OCI-LY7 (cell line): ENCODE measurements around the gene GFI1. TPM values are rescaled to one million over a fixed set of nuclear protein-coding genes. Genes with fewer than 3 reads are reported as not detected.
A peak's percentile ranks its signal among the peaks of the same experiment; 100 is the strongest.

ENCODE experiments used
- BruUV-seq: library from RNA; stranded (reverse); fragments of 400-500 nt; replicated peaks from 2 replicates; lab custom pipeline; 2021; lab: Mats Ljungman, UMichigan
- CTCF ChIA-PET: fragments of 300-600 bp; sonication (Branson Sonifier 250); formaldehyde crosslinking; loops from one replicate; lab custom pipeline; 2022; ENCODE audit warnings: antibody characterized with exemption; ENCODE audit not compliant: unreplicated experiment; lab: Charles Lee
- POLR2A ChIA-PET: fragments of 300-600 bp; sonication (Branson Sonifier 250); formaldehyde crosslinking; loops from one replicate; lab custom pipeline; 2022; ENCODE audit warnings: antibody characterized with exemption; lab: Charles Lee
- DNase-seq: peaks from one replicate; pipeline ENCODE4 v3.0.0-alpha.2; 2015; ENCODE audit warnings: low spot score
- H2AFZ ChIP-seq: fragments of 200-600 bp; sonication (generic), shearing (Covaris generic); 2 replicates; pipeline ENCODE4 v1.6.1; 2014; ENCODE audit warnings: mild to moderate bottlenecking, antibody characterized with exemption, low read length, moderate library complexity
- H3K27ac ChIP-seq: fragments of 200-600 bp; sonication (generic); 2 replicates; pipeline ENCODE4 v1.5.1; 2014; ENCODE audit warnings: mixed run types, low read depth, mild to moderate bottlenecking, moderate library complexity, low read length, inconsistent platforms; ENCODE audit not compliant: poor library complexity, severe bottlenecking
- H3K36me3 ChIP-seq: fragments of 200-600 bp; sonication (generic); 2 replicates; pipeline ENCODE4 v1.6.1; 2014; ENCODE audit warnings: mild to moderate bottlenecking, antibody characterized with exemption, low read length, moderate library complexity, mixed read lengths; ENCODE audit not compliant: insufficient read depth
- H3K4me1 ChIP-seq: fragments of 200-600 bp; sonication (generic); 2 replicates; pipeline ENCODE4 v1.5.1; 2014; ENCODE audit warnings: mild to moderate bottlenecking, low read length; ENCODE audit not compliant: insufficient read depth, poor library complexity, severe bottlenecking
- H3K4me2 ChIP-seq: fragments of 200-600 bp; sonication (generic); 2 replicates; pipeline ENCODE4 v1.6.1; 2014; ENCODE audit warnings: mild to moderate bottlenecking, low read length
- H3K4me3 ChIP-seq: fragments of 200-600 bp; sonication (generic); 2 replicates; pipeline ENCODE4 v1.5.1; 2014; ENCODE audit warnings: mild to moderate bottlenecking, low read depth, low read length; ENCODE audit not compliant: poor library complexity, severe bottlenecking
- H3K79me2 ChIP-seq: fragments of 200-600 bp; sonication (generic); 2 replicates; pipeline ENCODE4 v1.6.1; 2016; ENCODE audit warnings: low read depth, mild to moderate bottlenecking, low read length, moderate library complexity, mixed read lengths; ENCODE audit not compliant: insufficient read depth
- H3K9me2 ChIP-seq: fragments of 200-600 bp; sonication (generic); 2 replicates; pipeline ENCODE4 v1.6.1; 2016; ENCODE audit warnings: mild to moderate bottlenecking, low read length, mixed read lengths; ENCODE audit not compliant: insufficient read depth
- H3K9me3 ChIP-seq: fragments of 200-600 bp; sonication (generic); 2 replicates; pipeline ENCODE4 v1.6.1; 2014; ENCODE audit warnings: mild to moderate bottlenecking, mixed run types, low read length, mixed read lengths
- H4K20me1 ChIP-seq: fragments of 200-600 bp; sonication (generic); 2 replicates; pipeline ENCODE4 v1.6.1; 2014; ENCODE audit warnings: mild to moderate bottlenecking, antibody characterized with exemption, low read length, moderate library complexity, mixed read lengths; ENCODE audit not compliant: insufficient read depth
- CTCF ChIP-seq: fragments of 200-600 bp; sonication (generic); conservative IDR thresholded peaks from 2 replicates; pipeline ENCODE4 v1.5.1; 2014; ENCODE audit warnings: mild to moderate bottlenecking, antibody characterized with exemption, low read length, moderate library complexity, mixed read lengths
- EZH2phosphoT487 ChIP-seq: fragments of 200-600 bp; sonication (generic); IDR thresholded peaks from 2 replicates; pipeline ENCODE4 v1.6.1; 2018; ENCODE audit warnings: low read depth, borderline replicate concordance, mild to moderate bottlenecking, mixed run types, antibody characterized with exemption, low read length, moderate library complexity, mixed read lengths
- intact Hi-C: fragments of 100-400 bp; cut with micrococcal nuclease; formaldehyde crosslinking; loops from one replicate; pipeline ENCODE4 v1.10.0; 2022; ENCODE audit not compliant: unreplicated experiment
- total RNA-seq, 2 experiments: library from RNA; depleted of rRNA in 1 of 2; stranded (reverse); fragments of >200 nt in 1 of 2; shearing (Covaris generic) in 1 of 2; gene quantifications; 2 replicates each; pipeline ENCODE4 v1.2.3, GENCODE V29; 2014 to 2022

GFI1 gene
- total RNA-seq, 2 experiments from 2014 or later, result 0.30 to 0.50 TPM

GRCh38 chr1:92483610-92484471 is 2.9 kb downstream of the GFI1 start:
- no peak for DNase-seq
- POLR2A ChIA-PET, result interaction anchor here (0.7 kb wide), 1 partner anchor 702 kb away, joined by 3 read pairs; no protein-coding TSS in a partner anchor
- no peak for TF ChIP-seq EZH2phosphoT487
- TF ChIP-seq CTCF, result no peak

DNA sequence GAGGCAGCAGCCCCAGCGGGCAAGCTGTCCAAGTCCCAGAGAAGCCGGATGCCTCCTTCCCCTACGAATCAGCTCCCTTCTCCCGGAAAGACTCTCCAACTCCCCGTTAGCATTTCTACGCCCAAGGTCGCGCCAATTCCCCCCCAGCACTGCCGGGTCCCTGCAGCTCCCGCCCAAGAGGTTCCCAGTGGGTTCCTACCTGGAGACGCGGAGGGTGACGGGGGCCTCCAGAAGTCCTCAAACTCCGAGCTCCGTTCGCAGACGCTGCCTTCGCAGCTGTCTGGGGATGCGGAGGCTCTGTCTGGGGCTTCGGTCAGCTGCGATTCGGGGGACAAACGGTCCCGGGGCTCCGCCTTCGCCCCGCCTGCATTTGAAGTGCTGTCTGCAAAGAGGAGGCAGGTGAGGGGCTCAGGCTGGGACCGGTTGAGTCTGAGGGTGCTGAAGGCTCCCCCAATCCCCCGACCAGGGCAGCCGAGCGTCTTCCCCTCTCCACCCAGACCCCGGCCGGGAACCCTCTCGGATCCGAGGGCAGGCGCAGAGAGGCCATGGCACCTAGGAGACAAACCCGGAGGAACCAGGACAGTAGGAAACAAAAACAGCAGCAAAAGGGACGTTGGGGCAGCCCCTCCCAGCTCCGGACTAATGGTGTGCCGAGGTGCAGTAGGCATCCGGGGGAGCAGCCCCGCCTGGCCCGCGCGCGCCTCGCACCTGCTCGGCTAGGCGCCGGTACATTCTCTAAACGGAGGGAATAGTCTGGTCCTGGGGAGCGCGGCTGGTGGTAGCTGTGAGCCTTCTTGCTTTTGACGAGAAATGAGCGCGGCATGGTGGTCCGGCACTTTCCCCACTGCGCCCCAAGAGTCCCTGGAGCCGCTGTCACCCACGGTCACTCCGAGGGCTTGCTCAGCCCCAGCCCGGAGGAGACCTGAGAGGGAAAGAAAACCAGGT is 3.8 kb downstream of the GFI1 start:
- Histone ChIP-seq H3K4me1 (peaks cover 24% of the 10 kb centered on the region), H4K20me1 (no peaks in the 10 kb centered on the region), H3K4me3 (no peak overlapping the region), H3K27ac (no peak overlapping the region), H3K79me2 (no peaks in the 10 kb centered on the region), H3K9me2 (no peaks in the 10 kb centered on the region), H3K9me3 (no peaks in the 10 kb centered on the region), H2AFZ (no peak overlapping the region), H3K36me3 (no peaks in the 10 kb centered on the region), H3K4me2 (peak overlapping the region; percentile 98; the same call in 1 of the 2 replicates)
- TF ChIP-seq EZH2phosphoT487 (0 out of 2 replicates have a peak, but pooled peaks have one; percentile 16), CTCF (no peak)
- no TSS peak for BruUV-seq
- no peak for DNase-seq
- intact Hi-C loops, result no loop called here
- ChIA-PET POLR2A (interaction anchor here (1.1 kb wide), 1 partner anchor 12 kb away, joined by 3 read pairs; no protein-coding TSS in a partner anchor), CTCF (no interaction called here)

More at GRCh38 chr1:92483610-92484471, 2.9 kb downstream of the GFI1 start:
- Histone ChIP-seq H3K4me3 (peak overlapping the region; percentile 65), H3K9me2 (no peaks in the 10 kb centered on the region), H3K9me3 (no peaks in the 10 kb centered on the region), H3K4me2 (peak overlapping the region; percentile 98), H3K4me1 (peaks cover 24% of the 10 kb centered on the region), H3K36me3 (no peaks in the 10 kb centered on the region), H3K27ac (no peak overlapping the region), H4K20me1 (no peaks in the 10 kb centered on the region), H2AFZ (no peak overlapping the region), H3K79me2 (no peaks in the 10 kb centered on the region)
- no TSS peak for BruUV-seq
- CTCF ChIA-PET, result no interaction called here
- intact Hi-C loops, result no loop called here
